Effector memory CD8-positive, alpha-beta T cell (primary cell): ENCODE results near the gene OPHN1.
"Not testable (repeated sequence)": the region's sequence is repeated elsewhere in the genome, so short reads cannot be mapped to it uniquely, and the experiment has no call there.

Experiments used
- ATAC-seq: fragments of 150-1000 bp; cut with Tn5 transposase; replicated peaks from 2 replicates; pipeline ENCODE4 v1.10.0; 2021; ENCODE audit warnings: mild to moderate bottlenecking, moderate library complexity
- DNase-seq, 3 experiments: peaks; one replicate each; pipeline ENCODE4 v3.0.0; 2021
- H3K27ac Mint-ChIP-seq, 2 donors: one replicate each; pipeline ENCODE4 v1.8.0; 2022; ENCODE audit warnings: mild to moderate bottlenecking in 2 of 2, mixed read lengths in 2 of 2, moderate library complexity in 2 of 2
- H3K27me3 Mint-ChIP-seq, 2 donors: one replicate each; pipeline ENCODE4 v1.8.0; 2022; ENCODE audit warnings: mixed read lengths in 2 of 2
- H3K36me3 Mint-ChIP-seq: one replicate; pipeline ENCODE4 v1.8.0; 2022; ENCODE audit warnings: mild to moderate bottlenecking, moderate library complexity, mixed read lengths; ENCODE audit not compliant: insufficient read depth
- H3K4me1 Mint-ChIP-seq, 2 donors: one replicate each; pipeline ENCODE4 v1.8.0; 2022; ENCODE audit warnings: low read depth in 2 of 2, mixed read lengths in 2 of 2
- H3K4me3 Mint-ChIP-seq, 2 donors: one replicate each; pipeline ENCODE4 v1.8.0; 2022; ENCODE audit warnings: mild to moderate bottlenecking in 2 of 2, mixed read lengths in 2 of 2, moderate library complexity in 2 of 2
- H3K9me3 Mint-ChIP-seq, 2 donors: one replicate each; pipeline ENCODE4 v1.8.0; 2022; ENCODE audit warnings: mixed read lengths in 2 of 2

The OPHN1 gene

GRCh38 chrX:68415316-68415715 lies 18.0 kb downstream of the OPHN1 start:
- no peak for DNase-seq
- Mint-ChIP-seq H3K4me1 (no peaks in the 10 kb centered on the region), H3K4me3 (no peak overlapping the region), H3K27me3 (no peaks in the 10 kb centered on the region), H3K27ac (no peak overlapping the region), H3K36me3 (peaks cover 2% of the 10 kb centered on the region), H3K9me3 (no peaks in the 10 kb centered on the region)
- no peak for ATAC-seq

- Mint-ChIP-seq H3K36me3 (peaks cover 2% of the 10 kb centered on the region), H3K4me1 (no peaks in the 10 kb centered on the region), H3K9me3 (no peaks in the 10 kb centered on the region), H3K27me3 (no peaks in the 10 kb centered on the region), H3K4me3 (no peak overlapping the region), H3K27ac (no peak overlapping the region)
- ATAC-seq (no peak), DNase-seq (no peak)
Observed at GRCh38 chrX:68413254-68413653, 20.0 kb downstream of the OPHN1 start.

DNA sequence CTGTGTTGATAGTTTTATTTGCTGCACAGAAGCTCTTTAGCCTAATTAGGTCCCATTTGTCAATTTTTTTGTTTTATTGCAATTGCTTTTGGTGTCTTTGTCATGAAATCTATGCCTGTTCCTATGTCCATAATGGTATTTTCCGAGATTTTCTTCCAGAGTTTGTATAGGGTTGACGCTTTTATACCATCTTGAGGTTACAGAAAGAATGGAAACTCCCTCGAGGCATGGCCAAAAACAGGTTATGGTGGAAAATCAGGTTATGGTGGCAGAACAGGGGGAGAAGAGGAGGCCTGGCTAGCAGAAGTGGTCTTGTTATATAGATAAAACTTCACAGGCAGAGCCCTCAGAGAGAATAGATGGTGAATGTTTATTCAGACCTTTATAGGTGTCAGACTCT lies 21.6 kb downstream of the OPHN1 start:
- ATAC-seq = no peak
- Mint-ChIP-seq H3K27ac (no peak overlapping the region), H3K4me1 (no peaks in the 10 kb centered on the region), H3K9me3 (no peaks in the 10 kb centered on the region), H3K4me3 (no peak overlapping the region), H3K36me3 (peaks cover 2% of the 10 kb centered on the region), H3K27me3 (no peaks in the 10 kb centered on the region)
- DNase-seq = no peak

GRCh38 chrX:68409194-68409593 lies 24.1 kb downstream of the OPHN1 start:
- Mint-ChIP-seq H3K4me1 (no peaks in the 10 kb centered on the region), H3K9me3 (no peaks in the 10 kb centered on the region), H3K27me3 (no peaks in the 10 kb centered on the region), H3K27ac (no peak overlapping the region), H3K36me3 (peaks cover 2% of the 10 kb centered on the region), H3K4me3 (no peak overlapping the region)
- ATAC-seq (no peak), DNase-seq (no peak)

GRCh38 chrX:68403522-68403921 lies 29.8 kb downstream of the OPHN1 start:
- H3K27ac Mint-ChIP-seq = no peak overlapping the region
- H3K27me3 Mint-ChIP-seq = peaks cover 0 to 7% of the 10 kb centered on the region in 2 donors
- no peaks in the 10 kb centered on the region for H3K9me3 Mint-ChIP-seq
- ATAC-seq (no peak), DNase-seq (no peak)
- no peaks in the 10 kb centered on the region for H3K4me1 Mint-ChIP-seq
- H3K4me3 Mint-ChIP-seq = no peak overlapping the region
- no peaks in the 10 kb centered on the region for H3K36me3 Mint-ChIP-seq

GRCh38 chrX:68403038-68403437 lies 30.3 kb downstream of the OPHN1 start:
- Mint-ChIP-seq H3K36me3 (no peaks in the 10 kb centered on the region), H3K4me1 (no peaks in the 10 kb centered on the region), H3K4me3 (no peak overlapping the region), H3K27me3 (peaks cover 0 to 7% of the 10 kb centered on the region in 2 donors), H3K27ac (no peak overlapping the region), H3K9me3 (no peaks in the 10 kb centered on the region)
- ATAC-seq (no peak), DNase-seq (no peak)

DNA sequence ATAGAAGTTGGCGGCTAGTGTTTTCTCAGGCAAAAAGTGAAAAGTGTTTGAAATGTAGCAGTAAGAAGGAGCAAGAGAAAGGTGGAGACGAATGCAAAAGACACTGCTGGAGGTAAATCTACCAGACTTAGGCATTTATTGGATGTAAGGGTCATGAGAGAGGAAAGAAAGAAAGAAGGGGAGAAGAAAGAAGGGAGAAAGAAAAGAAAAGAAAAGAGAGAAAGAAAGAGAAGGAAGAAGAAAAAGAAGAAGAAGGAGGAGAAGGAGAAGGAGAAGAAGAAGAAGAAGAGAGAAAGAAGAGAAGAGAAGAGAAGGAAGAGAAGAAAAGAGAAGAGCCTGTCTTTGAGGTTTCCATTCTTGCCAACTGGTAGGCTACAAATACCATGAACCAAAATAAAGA lies 31.2 kb downstream of the OPHN1 start:
- ATAC-seq = no peak

GRCh38 chrX:68398291-68398690 lies 35.0 kb downstream of the OPHN1 start:
- Mint-ChIP-seq H3K36me3 (no peaks in the 10 kb centered on the region), H3K9me3 (no peaks in the 10 kb centered on the region), H3K4me1 (no peaks in the 10 kb centered on the region), H3K27me3 (peaks cover 0 to 7% of the 10 kb centered on the region in 2 donors), H3K27ac (no peak overlapping the region), H3K4me3 (no peak overlapping the region)
- DNase-seq = no peak
- ATAC-seq = no peak

More for the DNA sequence above, 31.2 kb downstream of the OPHN1 start:
- peaks cover 0 to 7% of the 10 kb centered on the region in 2 donors for H3K27me3 Mint-ChIP-seq
- H3K36me3 Mint-ChIP-seq = no peaks in the 10 kb centered on the region
- H3K4me3 Mint-ChIP-seq = no peak overlapping the region
- H3K9me3 Mint-ChIP-seq = no peaks in the 10 kb centered on the region
- no peak for DNase-seq
- no peak overlapping the region for H3K27ac Mint-ChIP-seq
- no peaks in the 10 kb centered on the region for H3K4me1 Mint-ChIP-seq

DNA sequence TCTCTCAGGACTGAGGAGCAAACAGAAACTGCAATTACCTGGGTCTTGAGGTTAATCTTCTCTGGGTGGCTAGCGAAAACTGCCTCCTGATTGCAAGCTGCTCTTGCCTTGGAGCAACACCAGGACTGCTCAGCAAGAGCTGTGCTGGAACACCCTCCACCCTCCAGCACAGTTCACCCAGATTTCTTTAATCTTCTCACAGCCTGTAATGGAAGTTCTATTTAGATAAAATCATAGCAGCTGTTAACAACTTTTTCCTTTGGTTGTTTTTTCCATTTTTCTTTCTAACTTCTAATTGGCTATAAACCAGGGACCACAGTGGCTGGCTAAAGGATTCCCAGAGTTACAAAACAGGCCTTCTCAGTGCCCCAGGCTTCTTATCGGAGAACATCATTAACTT lies 36.3 kb downstream of the OPHN1 start:
- H3K9me3 Mint-ChIP-seq = no peaks in the 10 kb centered on the region
- H3K36me3 Mint-ChIP-seq = no peaks in the 10 kb centered on the region
- no peak overlapping the region for H3K4me3 Mint-ChIP-seq
- DNase-seq (no peak), ATAC-seq (no peak)
- H3K27me3 Mint-ChIP-seq = peaks cover 0 to 7% of the 10 kb centered on the region in 2 donors
- no peak overlapping the region for H3K27ac Mint-ChIP-seq
- no peaks in the 10 kb centered on the region for H3K4me1 Mint-ChIP-seq

DNA sequence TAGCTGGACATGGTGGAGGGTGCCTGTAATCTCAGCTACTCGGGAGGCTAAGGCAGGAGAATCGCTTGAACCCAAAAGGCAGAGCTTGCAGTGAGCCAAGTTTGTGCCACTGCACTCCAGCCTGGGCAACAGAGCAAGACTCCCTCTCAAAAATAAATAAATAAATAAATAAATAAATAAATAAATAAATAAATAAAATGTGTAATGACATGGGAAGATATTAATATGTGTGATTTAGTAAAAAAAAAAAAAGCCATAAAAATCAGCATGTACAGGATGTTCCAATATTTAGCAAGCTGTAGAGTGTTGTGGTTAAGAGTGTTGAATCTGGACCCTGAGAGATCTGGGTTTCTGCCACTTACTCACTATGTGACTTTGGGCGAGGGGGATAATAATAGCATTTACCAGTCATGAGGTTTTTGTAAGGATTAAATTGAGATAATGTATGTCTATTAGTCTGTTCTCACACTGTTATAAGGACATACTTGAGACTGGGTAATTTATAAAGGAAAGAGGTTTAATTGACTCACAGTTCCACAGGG lies 43.8 kb downstream of the OPHN1 start:
- not testable (repeated sequence) for H3K27me3 Mint-ChIP-seq, ATAC-seq, H3K27ac Mint-ChIP-seq, H3K9me3 Mint-ChIP-seq, H3K4me3 Mint-ChIP-seq, DNase-seq, H3K36me3 Mint-ChIP-seq, H3K4me1 Mint-ChIP-seq

DNA sequence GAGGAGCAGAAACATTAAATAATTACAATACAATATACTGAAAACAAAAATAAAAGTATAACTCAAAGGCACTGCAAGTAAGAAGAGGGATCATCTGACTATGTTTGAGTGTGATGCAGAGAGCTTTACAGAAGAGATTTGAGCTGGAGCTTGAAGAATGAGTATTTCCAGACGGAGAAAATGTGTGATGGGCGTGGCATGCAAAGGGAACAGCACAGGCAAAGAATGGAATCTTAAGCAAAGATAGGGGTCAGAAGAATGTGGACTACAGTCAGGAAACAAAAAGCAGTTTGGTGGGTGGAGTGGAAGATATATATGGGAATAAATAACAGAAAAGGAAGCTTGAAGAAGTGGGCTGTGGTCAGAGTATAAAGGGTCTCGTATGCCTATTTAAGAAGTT lies 45.5 kb downstream of the OPHN1 start:
- Mint-ChIP-seq H3K36me3 (no peaks in the 10 kb centered on the region), H3K9me3 (no peaks in the 10 kb centered on the region), H3K27ac (no peak overlapping the region), H3K4me1 (no peaks in the 10 kb centered on the region), H3K4me3 (no peak overlapping the region), H3K27me3 (no peaks in the 10 kb centered on the region)
- ATAC-seq (no peak), DNase-seq (no peak)

GRCh38 chrX:68383540-68383939 lies 49.8 kb downstream of the OPHN1 start:
- no peaks in the 10 kb centered on the region for H3K4me1 Mint-ChIP-seq
- H3K27me3 Mint-ChIP-seq = peaks cover 0 to 20% of the 10 kb centered on the region in 2 donors
- H3K36me3 Mint-ChIP-seq = no peaks in the 10 kb centered on the region
- DNase-seq (no peak), ATAC-seq (no peak)
- no peak overlapping the region for H3K4me3 Mint-ChIP-seq
- H3K9me3 Mint-ChIP-seq = no peaks in the 10 kb centered on the region
- H3K27ac Mint-ChIP-seq = no peak overlapping the region

DNA sequence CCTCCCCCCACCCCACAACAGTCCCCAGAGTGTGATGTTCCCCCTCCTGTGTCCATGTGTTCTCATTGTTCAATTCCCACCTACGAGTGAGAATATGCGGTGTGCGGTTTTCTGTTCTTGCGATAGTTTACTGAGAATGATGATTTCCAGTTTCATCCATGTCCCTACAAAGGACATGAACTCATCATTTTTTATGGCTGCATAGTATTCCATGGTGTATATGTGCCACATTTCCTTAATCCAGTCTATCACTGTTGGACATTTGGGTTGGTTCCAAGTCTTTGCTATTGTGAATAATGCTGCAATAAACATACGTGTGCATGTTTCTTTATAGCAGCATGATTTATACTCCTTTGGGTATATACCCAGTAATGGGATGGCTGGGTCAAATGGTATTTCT lies 55.7 kb downstream of the OPHN1 start:
- ATAC-seq, H3K36me3 Mint-ChIP-seq, H3K4me1 Mint-ChIP-seq, H3K27ac Mint-ChIP-seq, DNase-seq, H3K4me3 Mint-ChIP-seq, H3K9me3 Mint-ChIP-seq: not testable (repeated sequence)
- peaks cover 0 to 20% of the 10 kb centered on the region in 2 donors for H3K27me3 Mint-ChIP-seq

- Mint-ChIP-seq H3K9me3 (no peaks in the 10 kb centered on the region), H3K4me1 (no peaks in the 10 kb centered on the region), H3K27me3 (peaks cover 0 to 14% of the 10 kb centered on the region in 2 donors), H3K4me3 (no peak overlapping the region), H3K27ac (no peak overlapping the region), H3K36me3 (no peaks in the 10 kb centered on the region)
- ATAC-seq = no peak
- DNase-seq = no peak
Observed at GRCh38 chrX:68376373-68376772, 56.9 kb downstream of the OPHN1 start.

DNA sequence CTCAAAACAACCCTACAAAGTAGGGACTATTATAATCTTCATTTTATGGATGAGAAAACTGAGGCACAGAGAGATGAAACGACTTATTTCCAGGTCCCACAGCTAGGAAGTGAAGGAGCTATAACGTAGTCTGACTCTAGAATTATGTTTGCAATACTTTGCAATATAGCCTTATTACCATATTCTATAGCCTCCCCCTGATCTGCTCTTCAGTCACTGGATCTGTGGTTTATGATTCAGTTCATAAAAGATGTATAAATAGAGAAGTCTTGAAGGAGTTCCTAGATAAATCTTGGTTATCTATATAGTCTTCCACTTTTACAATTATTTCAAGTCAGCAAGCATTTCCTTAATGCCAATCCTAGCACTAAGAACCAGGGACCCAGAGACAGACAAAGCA lies 57.5 kb downstream of the OPHN1 start:
- Mint-ChIP-seq H3K9me3 (no peaks in the 10 kb centered on the region), H3K36me3 (no peaks in the 10 kb centered on the region), H3K27me3 (peaks cover 0 to 8% of the 10 kb centered on the region in 2 donors), H3K4me3 (no peak overlapping the region), H3K4me1 (no peaks in the 10 kb centered on the region), H3K27ac (no peak overlapping the region)
- DNase-seq (no peak), ATAC-seq (no peak)
